Stimulated activated CD8-positive, alpha-beta memory T cell treated with anti-CD3 and anti-CD28 coated beads, Interleukin-12 subunit alpha, Interleukin-12 subunit beta, amount 100 ng/mL, for 1 hour (primary cell): ENCODE data around the gene ROCK2.
"Not testable (repeated sequence)": the region's sequence is repeated elsewhere in the genome, so short reads cannot be mapped to it uniquely, and the experiment has no call there.

ENCODE experiments used
- DNase-seq: peaks from one replicate; pipeline ENCODE4 v3.0.0-alpha.2; 2020; ENCODE audit warnings: low read depth

ROCK2 gene

DNA sequence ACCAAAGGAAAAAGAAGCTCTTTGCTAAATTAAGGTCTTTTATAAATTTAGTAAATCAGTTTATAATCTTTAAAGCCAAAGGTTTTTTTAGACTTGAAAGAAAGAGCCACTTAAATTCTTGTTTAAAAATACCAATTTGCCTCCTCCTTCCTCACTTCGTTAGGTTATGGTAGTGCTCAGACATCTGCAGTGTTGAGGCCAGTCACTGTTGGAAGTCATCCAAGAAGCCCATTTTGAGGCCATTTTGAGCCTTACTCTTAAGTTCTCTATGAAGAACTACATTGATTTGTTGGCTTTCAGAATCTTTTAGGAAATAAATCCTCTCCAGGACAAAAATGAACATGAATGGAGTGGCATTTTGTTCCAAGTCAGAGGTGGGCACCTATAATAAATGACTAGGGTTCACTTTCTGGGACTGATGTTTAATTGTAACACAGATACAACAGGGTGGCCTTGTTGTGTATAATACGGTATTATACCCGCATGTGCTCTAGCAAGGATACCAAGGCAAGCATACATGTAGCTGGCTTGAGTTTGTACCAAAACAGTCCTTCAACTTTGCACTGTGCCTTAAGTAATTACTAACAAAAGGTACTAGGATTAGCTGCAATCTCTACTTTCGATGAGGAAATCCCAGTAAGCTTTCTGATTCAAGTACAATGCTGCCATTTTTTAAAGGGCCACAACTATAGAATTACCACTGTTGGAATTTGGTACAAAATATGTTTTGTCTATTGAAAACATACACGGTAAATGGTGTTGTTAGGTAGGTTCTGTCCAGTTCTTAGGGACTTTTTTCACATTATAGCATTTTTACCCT lies 166.4 kb downstream of the ROCK2 start:
- DNase-seq, result no peak

DNA sequence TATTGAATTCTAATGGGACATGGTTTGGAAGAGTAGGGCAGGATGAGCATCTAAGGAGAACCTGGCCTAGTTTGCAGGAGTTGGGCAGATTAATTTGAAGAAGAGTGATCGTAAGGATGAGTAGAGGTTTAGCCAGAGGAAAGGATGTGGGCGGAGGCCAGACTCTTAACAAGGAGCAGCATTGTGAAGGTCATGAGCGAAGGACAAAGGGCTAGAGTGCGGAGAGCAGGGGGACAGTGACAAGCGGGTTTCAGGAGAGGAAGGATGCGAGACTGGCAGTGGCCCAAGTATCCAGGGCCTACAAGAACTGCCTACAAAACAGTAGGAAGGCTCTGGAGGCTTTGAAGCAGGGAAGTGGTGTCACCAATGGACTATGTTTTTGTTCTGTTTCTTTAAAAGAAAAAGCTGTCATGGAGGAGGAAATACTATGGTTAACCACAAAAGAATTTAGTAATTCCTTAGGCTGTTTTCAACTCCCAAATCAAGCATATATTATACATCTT lies 169.1 kb downstream of the ROCK2 start:
- no peak for DNase-seq

DNA sequence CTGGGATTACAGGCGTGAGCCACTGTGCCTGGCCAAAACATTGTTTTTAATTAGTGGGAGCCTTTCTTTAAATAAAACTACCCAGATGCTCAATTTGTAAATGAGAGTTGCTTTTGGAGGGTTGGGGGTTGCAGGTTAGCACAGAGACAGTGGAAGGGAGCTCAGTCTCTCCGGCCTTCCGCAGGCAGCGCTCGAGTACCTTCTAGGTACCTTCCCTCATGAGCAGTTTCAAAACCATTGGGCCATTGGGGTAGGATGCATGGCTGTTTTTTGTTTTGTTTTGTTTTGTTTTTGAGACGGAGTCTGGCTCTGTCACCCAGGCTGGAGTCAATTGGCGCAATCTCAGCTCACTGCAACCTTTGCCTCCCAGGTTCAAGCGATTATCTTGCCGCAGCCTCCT lies 170.2 kb downstream of the ROCK2 start:
- DNase-seq, result no peak

GRCh38 chr2:11169333-11169732 lies 175.1 kb downstream of the ROCK2 start:
- DNase-seq, result no peak

DNA sequence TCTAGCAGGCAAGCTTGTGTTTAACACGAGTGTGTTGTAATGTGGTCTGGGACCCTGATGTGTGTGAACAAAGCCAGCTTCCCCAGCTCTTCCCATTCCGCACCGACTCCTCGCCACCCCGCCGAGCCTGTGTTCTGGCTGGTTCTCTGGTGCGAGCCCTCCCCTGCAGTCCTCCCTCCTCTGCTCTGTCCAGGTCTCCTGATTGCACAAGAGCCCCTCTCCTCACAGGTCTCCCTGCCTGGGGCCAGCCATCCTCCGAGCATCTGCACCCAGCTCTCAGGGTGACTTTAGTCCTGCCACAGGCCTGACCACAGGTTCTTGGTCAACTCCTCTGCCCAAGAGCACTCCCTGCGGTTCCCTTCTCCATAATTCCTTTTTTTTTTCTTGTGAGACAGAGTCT lies 175.9 kb downstream of the ROCK2 start:
- DNase-seq, result no peak

DNA sequence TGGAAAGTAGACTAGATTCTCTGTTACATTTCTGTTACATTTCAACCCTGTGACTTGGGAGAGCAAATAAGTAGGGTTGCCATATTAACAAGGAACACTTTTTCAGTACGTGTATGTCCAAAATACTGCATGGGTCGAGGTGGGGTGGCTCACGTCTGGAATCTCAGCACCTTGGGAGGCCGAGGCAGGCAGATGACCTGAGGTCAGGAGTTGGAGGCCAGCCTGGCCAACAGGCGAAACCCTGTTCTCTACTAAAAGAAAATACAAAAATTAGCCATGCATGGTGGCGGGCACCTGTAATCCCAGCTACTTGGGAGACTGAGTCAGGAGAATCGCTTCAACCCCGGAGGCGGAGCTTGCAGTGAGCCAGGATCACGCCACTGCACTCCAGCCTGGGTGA lies 178.0 kb downstream of the ROCK2 start:
- DNase-seq, result no peak

GRCh38 chr2:11165046-11165445 lies 179.4 kb downstream of the ROCK2 start:
- DNase-seq, result not testable (repeated sequence)

- DNase-seq, result no peak
Observed at GRCh38 chr2:11163439-11164317, 180.8 kb downstream of the ROCK2 start.

- DNase-seq, result no peak
Observed at GRCh38 chr2:11161747-11162146, 182.7 kb downstream of the ROCK2 start.

DNA sequence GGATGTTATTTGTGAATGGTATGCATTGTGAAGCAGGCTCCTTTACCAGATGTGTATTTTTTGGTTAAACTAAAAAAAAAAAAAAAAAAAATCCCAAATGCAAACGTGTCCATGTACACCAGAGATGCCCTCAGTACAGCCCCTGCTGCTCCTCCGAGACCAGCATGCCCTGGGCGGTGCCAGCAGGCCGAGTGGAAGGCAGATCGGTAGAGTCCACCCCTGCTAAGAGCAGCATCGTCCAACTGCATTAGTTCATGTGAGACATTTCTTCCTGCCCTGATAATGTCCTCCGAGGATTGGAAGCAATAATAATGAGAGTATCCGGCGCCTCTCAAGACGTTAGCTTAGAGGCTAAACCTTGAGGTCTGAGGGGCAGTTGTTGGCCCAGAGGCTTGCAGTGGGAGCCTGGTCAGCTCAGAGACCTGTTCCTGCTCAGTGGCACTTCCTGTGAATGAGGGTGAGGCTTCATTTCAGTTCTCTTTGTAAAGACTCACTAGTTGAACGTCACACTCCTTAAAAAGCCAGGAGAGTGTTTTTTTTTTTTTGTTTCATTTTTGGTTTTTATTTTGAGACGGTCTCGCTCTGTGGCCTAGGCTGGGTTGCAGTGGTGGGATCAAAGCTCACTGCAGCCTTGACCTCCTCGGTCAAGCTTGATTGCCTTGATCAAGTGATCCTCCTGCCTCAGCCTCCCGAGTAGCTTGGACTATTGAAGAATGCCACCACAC lies 183.5 kb downstream of the ROCK2 start:
- no peak for DNase-seq

DNA sequence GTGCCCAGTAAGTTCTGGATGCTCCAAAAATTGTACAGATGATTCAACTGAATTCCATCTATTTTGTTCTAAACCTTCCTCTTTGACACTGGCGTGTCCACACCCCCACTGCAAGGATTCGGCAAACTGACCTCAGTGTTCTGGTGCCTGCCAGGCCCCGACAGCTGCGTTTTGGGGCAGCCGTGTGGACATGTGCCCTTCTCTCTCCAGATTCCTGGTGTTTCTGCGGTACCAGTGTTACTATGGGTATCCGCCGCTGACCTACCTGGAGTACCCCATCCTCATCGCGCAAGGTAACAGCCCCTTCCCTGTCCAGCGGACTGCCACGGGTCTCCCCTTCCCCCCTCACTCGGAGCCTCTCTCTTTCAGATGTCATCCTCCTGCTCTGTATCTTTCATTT lies 184.2 kb downstream of the ROCK2 start:
- no peak for DNase-seq

- no peak for DNase-seq
Observed at GRCh38 chr2:11159574-11160170, 184.8 kb downstream of the ROCK2 start.

- no peak for DNase-seq
Observed at GRCh38 chr2:11158916-11159573, 185.4 kb downstream of the ROCK2 start.

GRCh38 chr2:11157731-11158130 lies 186.7 kb downstream of the ROCK2 start:
- DNase-seq, result no peak

GRCh38 chr2:11157296-11157695 lies 187.1 kb downstream of the ROCK2 start:
- no peak for DNase-seq

DNA sequence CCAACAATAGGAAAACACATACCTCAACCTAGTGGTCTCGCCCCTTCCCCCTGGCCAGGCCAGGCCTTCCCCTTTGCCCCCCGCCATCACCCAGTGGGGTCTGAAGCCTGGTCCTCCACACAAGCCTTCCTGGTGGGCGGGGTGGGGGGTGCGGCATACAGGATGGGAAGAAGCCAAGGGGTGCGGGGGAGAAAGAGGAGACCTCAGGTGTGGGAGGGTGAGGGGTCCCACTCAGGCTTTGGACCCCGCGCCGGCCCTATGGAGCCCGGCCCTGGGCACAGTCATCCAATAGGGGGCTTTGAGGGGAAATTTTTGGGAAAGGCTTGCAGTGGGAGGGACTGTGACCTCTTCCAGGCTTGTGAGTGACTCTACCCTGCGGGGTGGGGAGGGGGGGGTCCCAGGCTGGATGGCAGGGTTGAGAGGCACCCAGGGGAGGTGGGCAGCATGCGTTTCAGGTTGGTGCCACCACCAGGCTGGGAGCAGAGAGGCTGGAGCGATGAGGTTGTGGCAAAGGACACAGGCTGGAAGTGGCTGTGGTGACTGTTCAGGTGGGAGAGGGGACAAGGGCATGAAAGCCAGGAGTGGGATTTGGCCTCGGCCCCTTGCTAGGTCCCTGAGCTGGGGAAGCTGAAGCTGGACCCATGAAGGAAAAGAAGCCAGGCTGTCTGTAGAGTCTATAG lies 187.9 kb downstream of the ROCK2 start:
- no peak for DNase-seq

DNA sequence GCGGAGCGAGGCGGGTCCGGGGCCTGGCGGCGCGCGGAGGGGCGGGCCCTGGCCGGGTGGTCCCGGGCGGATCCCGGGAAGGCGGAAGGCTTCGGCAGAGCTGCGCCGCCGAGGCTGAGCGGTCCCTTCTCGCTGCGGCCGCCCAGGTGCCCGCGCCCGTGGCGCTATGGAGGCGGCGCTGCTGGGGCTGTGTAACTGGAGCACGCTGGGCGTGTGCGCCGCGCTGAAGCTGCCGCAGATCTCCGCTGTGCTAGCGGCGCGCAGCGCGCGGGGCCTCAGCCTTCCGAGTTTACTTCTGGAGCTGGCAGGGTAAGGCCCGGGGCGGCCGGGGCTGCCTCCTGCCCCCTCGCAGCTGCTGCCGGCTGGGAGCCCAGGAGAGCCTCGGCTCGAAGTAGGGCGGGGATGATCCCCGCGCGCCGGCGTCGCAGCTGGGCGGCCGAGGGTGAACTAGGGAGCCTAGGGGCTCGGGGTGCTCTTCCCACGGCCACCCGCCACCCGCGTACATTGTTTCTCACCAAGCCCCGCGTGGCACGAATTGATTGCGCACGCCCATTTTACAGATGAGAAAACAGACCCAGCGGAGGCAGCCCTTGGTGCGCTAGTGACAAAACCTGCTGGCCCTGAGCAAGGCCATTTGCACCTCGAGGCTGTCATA lies 188.9 kb downstream of the ROCK2 start, which contains the start of gene SLC66A3:
Gene SLC66A3 (plus strand): TSS at position 87 of the 655 bp plus-strand sequence. CDS start 80 bp downstream, at position 167.
- no peak for DNase-seq

DNA sequence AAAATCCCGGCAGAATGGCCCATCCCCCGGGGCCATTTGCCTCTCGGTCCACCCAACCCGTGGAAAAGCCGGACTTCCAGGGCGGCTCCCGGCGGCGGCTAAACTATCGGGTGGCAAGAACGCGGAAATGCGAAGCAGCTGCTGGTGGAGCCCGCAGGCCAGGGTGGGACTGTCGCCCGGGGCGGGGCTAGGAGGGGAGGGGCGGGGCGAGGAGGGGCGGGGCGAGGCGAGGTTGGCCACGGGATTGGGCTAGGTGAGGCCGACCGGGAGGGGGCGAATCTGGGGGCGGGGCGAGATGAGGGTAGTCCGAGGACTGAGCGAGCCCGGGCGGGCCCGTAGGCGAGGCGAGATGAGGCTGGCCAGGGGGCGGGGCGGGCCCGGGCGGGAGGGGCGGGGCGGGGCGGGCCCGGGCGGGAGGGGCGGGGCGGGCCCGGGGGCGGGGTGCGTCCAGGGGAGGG lies 189.5 kb downstream of the ROCK2 start:
- peak; percentile 96 for DNase-seq

GRCh38 chr2:11154016-11154922 lies 190.2 kb downstream of the ROCK2 start:
- DNase-seq, result no peak
